Smooth muscle cell (in vitro differentiated cells): ENCODE measurements around the gene ATN1. TPM values are rescaled to one million over a fixed set of nuclear protein-coding genes. Genes with fewer than 3 reads are reported as not detected.

ENCODE experiments used
- DNase-seq: peaks from one replicate; lab custom pipeline; 2025; ENCODE audit not compliant: unreplicated experiment; lab: John Stamatoyannopoulos, UW
- H2AFZ ChIP-seq: fragments of 200-600 bp; sonication (generic); 2 replicates; pipeline ENCODE4 v1.6.0; 2016; ENCODE audit warnings: antibody characterized with exemption, low read depth, mild to moderate bottlenecking
- H3F3A ChIP-seq: fragments of 200-600 bp; sonication (generic); 2 replicates; pipeline ENCODE4 v1.6.0; 2017; ENCODE audit warnings: antibody characterized with exemption, low read depth
- H3K27ac ChIP-seq: fragments of 200-600 bp; sonication (generic); 2 replicates; pipeline ENCODE4 v1.5.1; 2016; ENCODE audit warnings: low read depth, mild to moderate bottlenecking
- H3K27me3 ChIP-seq: fragments of 200-600 bp; sonication (generic); 2 replicates; pipeline ENCODE4 v1.6.1; 2016; ENCODE audit warnings: low read depth, mild to moderate bottlenecking
- H3K36me3 ChIP-seq: fragments of 200-600 bp; sonication (generic); 2 replicates; pipeline ENCODE4 v1.5.1; 2016; ENCODE audit warnings: low read depth
- H3K4me1 ChIP-seq: fragments of 200-600 bp; sonication (generic); 2 replicates; pipeline ENCODE4 v1.5.1; 2016; ENCODE audit warnings: low read depth
- H3K4me2 ChIP-seq: fragments of 200-600 bp; sonication (generic); 2 replicates; pipeline ENCODE4 v1.6.0; 2016; ENCODE audit warnings: mild to moderate bottlenecking
- H3K4me3 ChIP-seq: fragments of 200-600 bp; sonication (generic); 2 replicates; pipeline ENCODE4 v1.5.1; 2016; ENCODE audit warnings: mild to moderate bottlenecking
- H3K79me2 ChIP-seq: fragments of 200-600 bp; sonication (generic); 2 replicates; pipeline ENCODE4 v1.6.0; 2016; ENCODE audit warnings: low read depth, mild to moderate bottlenecking
- H3K9ac ChIP-seq: fragments of 200-600 bp; sonication (generic); 2 replicates; pipeline ENCODE4 v1.6.0; 2016; ENCODE audit warnings: low read depth
- H3K9me3 ChIP-seq: fragments of 200-600 bp; sonication (generic); replicated peaks from 2 replicates; pipeline ENCODE4 v1.5.1; 2016; ENCODE audit warnings: low read depth
- H4K20me1 ChIP-seq: fragments of 200-600 bp; sonication (generic); 2 replicates; pipeline ENCODE4 v1.6.0; 2016; ENCODE audit warnings: low read depth
- CTCF ChIP-seq: fragments of 200-600 bp; sonication (generic); IDR thresholded peaks from 2 replicates; pipeline ENCODE4 v1.5.1; 2017; ENCODE audit warnings: borderline replicate concordance, mild to moderate bottlenecking, antibody characterized with exemption; ENCODE audit not compliant: insufficient read depth, poor library complexity, severe bottlenecking
- WGBS: methylation state at CpG from one replicate; pipeline ENCODE4 v1.1.7; 2016; ENCODE audit warnings: low lambda C conversion rate; 5-methylcytosine and 5-hydroxymethylcytosine counted together
- polyA plus RNA-seq: library from polyadenylated mRNA; unstranded; fragments of >200 nt; fragmentation: Nextera tagmentation; extraction: Ambion mirVana; gene quantifications from 2 replicates; pipeline ENCODE4 v1.2.1, GENCODE V29; 2016
- total RNA-seq: library from RNA; depleted of rRNA; stranded (reverse); fragments of >200 nt; gene quantifications from 2 replicates; pipeline ENCODE4 v1.2.3, GENCODE V29; 2014

The ATN1 gene
- total and polyA plus RNA-seq, 2 experiments from 2014 or later, result 28.8 to 30.4 TPM

DNA sequence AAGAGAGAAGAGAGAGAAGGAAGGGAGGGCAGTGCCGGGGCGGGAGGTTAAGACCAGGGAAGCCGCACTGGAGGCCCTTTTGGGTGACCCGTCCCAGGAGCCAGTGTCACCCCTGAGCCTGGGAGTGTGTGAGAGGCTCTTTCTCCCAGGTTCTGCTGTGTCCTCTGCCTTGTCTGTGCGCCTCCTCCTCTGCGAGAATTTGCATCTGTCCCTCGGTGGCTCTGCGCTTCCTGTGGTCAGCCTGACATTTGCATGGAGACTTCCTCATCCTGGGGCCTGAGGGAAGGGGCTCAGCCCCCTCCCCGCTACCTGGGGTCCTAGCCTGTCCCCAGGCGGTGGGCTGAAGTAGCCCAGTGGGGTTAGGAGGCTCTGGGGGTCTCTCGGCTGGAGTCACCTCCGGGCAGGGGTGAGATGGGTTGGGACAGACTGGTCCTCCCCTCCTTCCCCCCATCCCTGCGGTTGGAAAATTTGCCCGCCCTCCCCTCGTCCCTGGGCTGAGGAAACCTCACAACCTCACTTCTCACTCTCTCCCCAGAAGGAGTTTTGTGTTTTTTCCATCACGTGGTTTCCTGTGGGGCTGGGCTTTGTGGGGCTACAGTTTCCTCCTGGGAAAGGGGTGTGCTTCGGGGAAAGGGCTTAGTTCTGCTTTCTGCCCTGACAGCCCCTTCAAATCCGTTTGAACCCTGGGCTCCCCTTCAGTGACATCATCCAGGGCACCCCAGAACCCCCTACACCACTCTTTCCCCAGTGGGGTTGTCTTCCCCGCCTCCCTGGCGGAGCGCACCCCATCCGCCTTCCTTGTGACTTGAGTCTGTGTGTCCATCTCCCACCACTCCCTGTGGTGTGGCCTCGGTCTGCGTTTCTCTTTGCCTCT lies 25.9 kb downstream of the ATN1 start:
- TF ChIP-seq CTCF, result no peak
- no peak for DNase-seq
- Histone ChIP-seq H3K79me2 (no peaks in the 10 kb centered on the region), H3K4me1 (no peaks in the 10 kb centered on the region), H3K9me3 (no peaks in the 10 kb centered on the region), H2AFZ (no peak overlapping the region), H3F3A (no peaks in the 10 kb centered on the region), H3K4me2 (peak overlapping the region; percentile 48), H4K20me1 (no peaks in the 10 kb centered on the region), H3K4me3 (no peak overlapping the region), H3K27ac (no peak overlapping the region), H3K36me3 (no peaks in the 10 kb centered on the region), H3K9ac (no peak overlapping the region), H3K27me3 (no peaks in the 10 kb centered on the region)
- 65% methylated on average over 22 of the region's 24 CpGs for WGBS

DNA sequence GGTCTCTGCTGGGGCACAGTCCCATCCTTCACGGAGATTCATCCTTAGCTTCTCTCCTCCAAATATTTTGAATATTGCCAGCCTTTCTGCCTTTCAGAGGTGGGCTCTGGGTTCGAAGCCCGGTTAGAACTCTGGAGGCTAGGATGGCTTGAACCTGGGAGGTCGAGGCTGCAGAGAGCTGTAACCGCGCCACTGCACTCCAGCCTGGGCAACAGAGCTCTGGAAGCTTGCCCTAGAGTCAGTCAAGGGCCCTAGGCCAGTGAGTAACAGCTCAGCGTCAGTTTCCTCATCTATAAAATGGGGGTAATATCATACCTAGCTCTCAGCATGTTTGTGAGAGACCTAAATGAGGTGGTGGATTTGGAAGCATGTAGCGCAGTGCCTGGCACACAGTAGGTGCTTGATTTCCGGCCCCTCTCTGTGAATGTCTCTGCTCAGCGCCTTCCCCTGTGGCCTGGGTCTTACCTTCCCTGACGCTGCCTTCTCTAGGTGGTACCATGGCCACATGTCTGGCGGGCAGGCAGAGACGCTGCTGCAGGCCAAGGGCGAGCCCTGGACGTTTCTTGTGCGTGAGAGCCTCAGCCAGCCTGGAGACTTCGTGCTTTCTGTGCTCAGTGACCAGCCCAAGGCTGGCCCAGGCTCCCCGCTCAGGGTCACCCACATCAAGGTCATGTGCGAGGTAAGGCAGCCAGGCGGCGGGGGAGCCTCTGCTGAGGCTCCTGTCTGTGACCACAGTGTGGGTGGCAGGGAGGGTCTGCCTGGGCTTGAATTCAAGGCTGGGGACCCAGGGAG lies 26.8 kb downstream of the ATN1 start:
- 93% methylated on average over 21 of the region's 21 CpGs for WGBS
- TF ChIP-seq CTCF, result no peak
- Histone ChIP-seq H3K79me2 (no peaks in the 10 kb centered on the region), H3F3A (no peaks in the 10 kb centered on the region), H3K4me2 (peak overlapping the region; percentile 48), H3K9ac (no peak overlapping the region), H3K4me1 (no peaks in the 10 kb centered on the region), H3K27me3 (no peaks in the 10 kb centered on the region), H3K27ac (no peak overlapping the region), H4K20me1 (no peaks in the 10 kb centered on the region), H3K36me3 (no peaks in the 10 kb centered on the region), H2AFZ (no peak overlapping the region), H3K4me3 (no peak overlapping the region), H3K9me3 (no peaks in the 10 kb centered on the region)
- no peak for DNase-seq

GRCh38 chr12:6955108-6956020 lies 27.6 kb downstream of the ATN1 start:
- Histone ChIP-seq H3K27ac (no peak overlapping the region), H2AFZ (no peak overlapping the region), H3K36me3 (no peaks in the 10 kb centered on the region), H3K9ac (no peak overlapping the region), H3K4me3 (no peak overlapping the region), H3K4me2 (no peak overlapping the region), H4K20me1 (no peaks in the 10 kb centered on the region), H3K79me2 (no peaks in the 10 kb centered on the region), H3K4me1 (no peaks in the 10 kb centered on the region), H3K9me3 (no peaks in the 10 kb centered on the region), H3F3A (no peaks in the 10 kb centered on the region), H3K27me3 (no peaks in the 10 kb centered on the region)
- 94% methylated on average over 16 of the region's 22 CpGs for WGBS
- no peak for DNase-seq
- TF ChIP-seq CTCF, result no peak
